Stomach (tissue), 9 donors: ENCODE data around the gene COX19. TPM values are rescaled to one million over a fixed set of nuclear protein-coding genes. Genes with fewer than 3 reads are reported as not detected.

Source experiments
- DNase-seq, 2 donors: peaks; one replicate each; pipeline versions ENCODE4 v3.0.0 to v3.0.0-alpha.2; 2013 to 2019
- H3K27ac ChIP-seq, 5 donors: fragments of 200-600 bp in 4 of 5; sonication (generic) in 4 of 5; one replicate each; pipeline ENCODE4 v1.5.1; 2013 to 2019; ENCODE audit warnings: mild to moderate bottlenecking in 1 of 5, moderate library complexity in 1 of 5
- H3K27me3 ChIP-seq, 3 donors: fragments of 200-600 bp; sonication (generic); one replicate each; pipeline ENCODE4 v1.5.1; 2017 to 2019; ENCODE audit warnings: mixed run types in 1 of 3
- H3K36me3 ChIP-seq, 4 donors: fragments of 200-600 bp; sonication (generic); 1 replicate in 3 of 4; 2 replicates in 1 of 4; pipeline ENCODE4 v1.5.1; 2016 to 2019
- H3K4me1 ChIP-seq, 4 donors: fragments of 200-600 bp; sonication (generic); one replicate each; pipeline ENCODE4 v1.5.1; 2016 to 2019
- H3K4me3 ChIP-seq, 4 donors: fragments of 200-600 bp; sonication (generic) in 3 of 4; one replicate each; pipeline ENCODE4 v1.5.1; 2016 to 2019; ENCODE audit warnings: mild to moderate bottlenecking in 1 of 4
- H3K9me3 ChIP-seq, 4 donors: fragments of 200-600 bp; sonication (generic); one replicate each; pipeline ENCODE4 v1.5.1; 2016 to 2019
- EP300 ChIP-seq: sonication (generic); formaldehyde crosslinking; IDR thresholded peaks from one replicate; pipeline ENCODE4 v1.6.1; 2017; ENCODE audit warnings: antibody characterized with exemption
- POLR2A ChIP-seq, 4 donors: fragments of 450-650 bp; IDR thresholded peaks; one replicate each; pipeline ENCODE4 v1.6.1; 2016; ENCODE audit warnings: antibody characterized with exemption in 4 of 4, control low read depth in 2 of 4, mild to moderate bottlenecking in 1 of 4, moderate library complexity in 1 of 4
- POLR2AphosphoS5 ChIP-seq, 3 donors: sonication (generic); formaldehyde crosslinking; IDR thresholded peaks; one replicate each; pipeline ENCODE4 v1.6.1; 2016; ENCODE audit warnings: antibody characterized with exemption in 3 of 3
- WGBS, 5 donors: extraction: QIAGEN DNeasy Blood & Tissue Kit in 3 of 5; methylation state at CpG; one replicate each; pipeline versions ENCODE4 v1.1.5 to v1.1.7; 2013 to 2018; 5-methylcytosine and 5-hydroxymethylcytosine counted together
- intact Hi-C: fragments of 100-400 bp; cut with DNase I; formaldehyde crosslinking; loops from one replicate; pipeline ENCODE4 v1.15.1; 2023; ENCODE audit warnings: low total_unique reads
- polyA plus RNA-seq, 3 donors: library from polyadenylated mRNA; stranded (reverse); fragments of 200-250 nt; gene quantifications; one replicate each; pipeline ENCODE4 v1.2.3, GENCODE V29; 2013
- total RNA-seq, 5 donors: library from RNA; depleted of rRNA; stranded (reverse); fragments of >200 nt; gene quantifications; one replicate each; pipeline versions ENCODE4 v1.1.0 to v1.2.3, GENCODE V29; 2014 to 2016
- TF ChIP-seq, protein P1 (sequence below), 7 experiments: fragments of 450-650 bp in 4 of 7; fragments of 200-600 bp in 3 of 7; sonication (generic) in 3 of 7; IDR thresholded peaks; one replicate each; pipeline ENCODE4 v1.5.1; 2016 to 2019; ENCODE audit warnings: antibody characterized with exemption in 7 of 7, control low read depth in 2 of 7, mild to moderate bottlenecking in 1 of 7
- donor health status: healthy with polysubstance abuse.
- donor health status: Bipolar disorder and iron deficiency.
- donor health status: healthy.

Gene COX19
- total and polyA plus RNA-seq, 8 donors, result 2.3 to 26.6 (median 6.6) TPM

DNA sequence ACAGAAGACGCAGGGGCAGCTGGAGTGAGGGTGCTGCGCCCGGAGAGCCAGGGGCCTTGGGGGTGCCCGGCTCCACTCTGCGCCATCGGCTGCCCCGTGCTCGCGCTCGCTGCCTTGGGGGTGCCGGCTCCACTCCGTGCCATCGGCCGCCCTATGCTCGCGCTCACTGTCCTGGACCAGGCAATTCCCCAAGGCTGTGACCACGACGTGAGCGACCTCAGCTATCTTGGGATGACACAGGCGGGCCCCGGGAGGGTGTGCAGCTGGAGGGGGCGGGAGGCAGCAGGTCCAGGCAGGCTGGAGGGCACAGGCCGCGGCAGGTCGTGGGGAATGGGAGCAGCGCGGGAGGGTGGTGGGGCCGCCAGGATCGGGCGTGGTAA, 37.4 kb upstream of the COX19 start:
- Histone ChIP-seq H3K4me1 (peaks cover 0 to 33% (median 5%) of the 10 kb centered on the region in 4 donors), H3K27me3 (no peaks in the 10 kb centered on the region), H3K9me3 (no peaks in the 10 kb centered on the region), H3K27ac (no peak overlapping the region), H3K36me3 (peaks cover 13 to 34% (median 30%) of the 10 kb centered on the region in 4 donors), H3K4me3 (no peak overlapping the region)
- DNase-seq, result no peak
- 72 to 91% (median 88%) methylated on average over 16 to 30 of the region's 30 CpGs for WGBS, 5 donors
- no peak for TF ChIP-seq EP300
- TF ChIP-seq POLR2AphosphoS5 (IDR thresholded peaks at IDR 0.05), result no peak
- no peak for TF ChIP-seq POLR2A (IDR thresholded peaks at IDR 0.05)
- TF ChIP-seq, protein P1, sequence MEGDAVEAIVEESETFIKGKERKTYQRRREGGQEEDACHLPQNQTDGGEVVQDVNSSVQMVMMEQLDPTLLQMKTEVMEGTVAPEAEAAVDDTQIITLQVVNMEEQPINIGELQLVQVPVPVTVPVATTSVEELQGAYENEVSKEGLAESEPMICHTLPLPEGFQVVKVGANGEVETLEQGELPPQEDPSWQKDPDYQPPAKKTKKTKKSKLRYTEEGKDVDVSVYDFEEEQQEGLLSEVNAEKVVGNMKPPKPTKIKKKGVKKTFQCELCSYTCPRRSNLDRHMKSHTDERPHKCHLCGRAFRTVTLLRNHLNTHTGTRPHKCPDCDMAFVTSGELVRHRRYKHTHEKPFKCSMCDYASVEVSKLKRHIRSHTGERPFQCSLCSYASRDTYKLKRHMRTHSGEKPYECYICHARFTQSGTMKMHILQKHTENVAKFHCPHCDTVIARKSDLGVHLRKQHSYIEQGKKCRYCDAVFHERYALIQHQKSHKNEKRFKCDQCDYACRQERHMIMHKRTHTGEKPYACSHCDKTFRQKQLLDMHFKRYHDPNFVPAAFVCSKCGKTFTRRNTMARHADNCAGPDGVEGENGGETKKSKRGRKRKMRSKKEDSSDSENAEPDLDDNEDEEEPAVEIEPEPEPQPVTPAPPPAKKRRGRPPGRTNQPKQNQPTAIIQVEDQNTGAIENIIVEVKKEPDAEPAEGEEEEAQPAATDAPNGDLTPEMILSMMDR (IDR thresholded peaks at IDR 0.05), result no peak
- intact Hi-C loops, result no loop called here

DNA sequence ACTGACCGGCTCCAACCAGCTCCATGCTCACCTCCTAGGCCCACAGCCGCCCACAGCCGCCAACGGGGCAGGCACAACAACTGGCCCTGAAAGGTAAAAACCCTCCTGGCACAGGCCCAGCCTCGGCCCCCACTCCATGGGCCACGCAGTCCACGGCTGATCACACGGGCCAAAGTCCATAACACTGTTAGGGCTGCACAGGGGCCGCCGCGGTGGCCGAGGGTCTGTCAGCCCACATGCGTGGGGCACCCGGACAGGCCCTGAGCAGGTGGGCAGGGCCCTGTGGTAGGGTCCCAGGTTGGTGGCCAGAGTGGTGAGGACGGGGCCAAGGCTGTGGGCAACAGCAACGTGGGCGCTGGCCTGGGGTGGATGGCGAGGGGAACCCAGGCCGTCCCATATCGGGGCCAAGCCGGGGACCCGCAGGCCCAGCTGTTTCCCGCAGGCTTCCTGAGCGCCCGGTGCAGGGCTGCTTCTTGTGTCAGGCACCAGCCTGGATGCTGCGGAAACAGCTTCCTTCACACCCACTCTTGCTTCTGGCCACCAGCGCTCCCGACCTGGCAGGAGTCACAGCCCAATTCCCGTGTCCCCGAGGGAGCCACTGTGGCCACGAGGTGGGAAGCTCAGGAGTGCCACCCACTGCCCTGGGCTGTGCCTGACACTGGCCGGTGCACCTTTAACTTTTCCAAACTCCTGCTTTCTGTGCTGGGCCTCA, 36.8 kb upstream of the COX19 start:
- TF ChIP-seq, protein P1 (IDR thresholded peaks at IDR 0.05), result no peak
- TF ChIP-seq POLR2AphosphoS5 (IDR thresholded peaks at IDR 0.05), result no peak
- no peak for TF ChIP-seq POLR2A (IDR thresholded peaks at IDR 0.05)
- no peak for TF ChIP-seq EP300
- intact Hi-C loops, result no loop called here
- no peak overlapping the region for H3K27ac ChIP-seq
- WGBS, 5 donors, result 79 to 86% (median 80%) methylated on average over 21 to 32 of the region's 32 CpGs
- no peaks in the 10 kb centered on the region for H3K9me3 ChIP-seq
- H3K4me3 ChIP-seq, result no peak overlapping the region
- no peaks in the 10 kb centered on the region for H3K27me3 ChIP-seq
- peaks cover 0 to 33% (median 5%) of the 10 kb centered on the region in 4 donors for H3K4me1 ChIP-seq
- no peak for DNase-seq
- peaks cover 10 to 35% (median 32%) of the 10 kb centered on the region in 4 donors for H3K36me3 ChIP-seq

DNA sequence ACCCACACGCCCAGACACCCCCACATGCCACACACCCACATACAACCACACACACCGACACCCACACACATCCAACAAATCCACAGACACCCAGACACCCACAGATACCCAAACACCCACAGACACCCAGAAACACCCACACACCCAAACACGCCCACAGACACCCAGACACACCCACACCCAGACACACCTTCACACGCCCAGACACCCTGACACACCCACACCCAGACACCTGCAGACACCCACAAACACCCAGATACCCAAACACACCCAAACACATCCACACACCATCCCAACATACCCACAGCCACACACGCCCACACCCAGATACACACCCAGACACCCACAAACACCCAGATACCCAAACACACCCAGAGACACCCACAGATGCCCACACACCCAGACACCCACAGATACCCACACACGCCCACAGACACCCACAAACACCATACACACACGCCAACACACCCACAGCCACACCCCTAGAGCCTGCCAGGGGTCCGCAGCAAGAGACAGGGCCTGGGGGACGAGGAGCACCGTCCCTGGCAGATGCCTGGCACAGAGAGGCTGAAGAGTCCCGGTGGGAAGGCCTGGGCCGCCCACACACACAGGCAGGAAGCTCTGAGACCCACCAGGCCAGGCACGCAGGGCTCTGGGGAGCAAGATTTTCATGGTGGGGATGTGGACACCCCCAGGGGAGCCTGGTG, 36.1 kb upstream of the COX19 start:
- no peak for DNase-seq
- no peak for TF ChIP-seq POLR2AphosphoS5 (IDR thresholded peaks at IDR 0.05)
- Histone ChIP-seq H3K36me3 (peaks cover 10 to 41% (median 36%) of the 10 kb centered on the region in 4 donors), H3K27me3 (no peaks in the 10 kb centered on the region), H3K9me3 (no peaks in the 10 kb centered on the region), H3K27ac (no peak overlapping the region), H3K4me1 (peaks cover 0 to 33% (median 5%) of the 10 kb centered on the region in 4 donors), H3K4me3 (no peak overlapping the region)
- 86 to 89% (median 88%) methylated on average over 9 to 13 of the region's 13 CpGs for WGBS, 5 donors
- intact Hi-C loops, result no loop called here

DNA sequence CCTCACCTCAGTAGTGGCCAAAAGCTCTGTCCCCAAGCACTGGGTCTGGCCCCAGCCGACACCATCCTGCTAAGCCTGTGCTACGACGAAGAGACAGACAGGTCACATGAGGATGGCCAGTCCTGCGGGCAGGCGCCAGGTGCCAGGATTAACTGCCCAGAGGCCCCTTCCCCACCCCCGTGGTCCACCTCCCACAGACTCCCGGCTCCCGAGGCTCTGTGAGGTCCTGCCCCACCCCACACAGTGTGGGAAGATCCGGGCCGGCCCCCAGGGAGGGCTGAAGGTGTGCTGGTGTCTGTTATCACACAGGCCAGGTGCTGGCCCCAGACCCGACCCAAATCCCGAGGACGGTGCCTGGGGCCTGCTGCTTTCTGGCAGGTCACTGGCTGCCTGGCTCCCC, 34.9 kb upstream of the COX19 start:
- Histone ChIP-seq H3K4me3 (no peak overlapping the region), H3K4me1 (peaks cover 0 to 27% (median 5%) of the 10 kb centered on the region in 4 donors), H3K36me3 (peaks cover 10 to 45% (median 44%) of the 10 kb centered on the region in 4 donors), H3K27ac (no peak overlapping the region), H3K27me3 (no peaks in the 10 kb centered on the region), H3K9me3 (no peaks in the 10 kb centered on the region)
- DNase-seq, result no peak
- WGBS, 5 donors, result 81 to 91% (median 83%) methylated on average over 10 to 13 of the region's 13 CpGs
- intact Hi-C loops, result no loop called here
- TF ChIP-seq, protein P1 (IDR thresholded peaks at IDR 0.05), result no peak
- no peak for TF ChIP-seq POLR2AphosphoS5 (IDR thresholded peaks at IDR 0.05)
- no peak for TF ChIP-seq POLR2A (IDR thresholded peaks at IDR 0.05)
- TF ChIP-seq EP300, result no peak
